HepG2 (cell line): ENCODE results near the gene DCP2.

ENCODE experiments used
- BCL6 ChIP-seq: IDR thresholded peaks from 2 replicates; pipeline ENCODE4 v1.6.1; 2016; ENCODE audit warnings: missing genetic modification reagents, missing compliant biosample characterization
- CEBPB ChIP-seq: IDR thresholded peaks from 2 replicates; pipeline ENCODE4 v1.6.1; 2011; ENCODE audit warnings: low read depth, low read length, improper control_type of control experiment, borderline replicate concordance
- CSRNP1 ChIP-seq: sonication (generic); formaldehyde crosslinking; IDR thresholded peaks from 2 replicates; pipeline ENCODE4 v1.8.1; 2023; ENCODE audit warnings: mild to moderate bottlenecking, missing genetic modification reagents
- CTCF ChIP-seq: sonication (generic); formaldehyde crosslinking; IDR thresholded peaks from 2 replicates; pipeline ENCODE4 v1.5.0; 2020; ENCODE audit warnings: mild to moderate bottlenecking, missing genetic modification reagents, moderate library complexity
- KLF9 ChIP-seq: IDR thresholded peaks from 2 replicates; pipeline ENCODE4 v1.6.1; 2016; ENCODE audit warnings: low read depth
- MXD1 ChIP-seq: sonication (generic); formaldehyde crosslinking; IDR thresholded peaks from 2 replicates; pipeline ENCODE4 v1.4.0; 2020; ENCODE audit warnings: mild to moderate bottlenecking, missing genetic modification reagents
- NCOA2 ChIP-seq: sonication (generic); formaldehyde crosslinking; IDR thresholded peaks from 2 replicates; pipeline ENCODE4 v1.8.0; 2022; ENCODE audit warnings: inconsistent platforms
- PHF21A ChIP-seq: sonication (generic); formaldehyde crosslinking; IDR thresholded peaks from 2 replicates; pipeline ENCODE4 v1.5.0; 2020; ENCODE audit warnings: mild to moderate bottlenecking, missing genetic modification reagents
- POLR2AphosphoS5 ChIP-seq: IDR thresholded peaks from 2 replicates; pipeline ENCODE4 v1.6.1; 2012; ENCODE audit warnings: low read depth, low read length
- SMARCC2 ChIP-seq: fragments of 450-650 bp; IDR thresholded peaks from 2 replicates; pipeline ENCODE4 v1.6.1; 2017; ENCODE audit warnings: antibody characterized with exemption, mild to moderate bottlenecking
- U2AF2 ChIP-seq: fragments of 200-400 bp; formaldehyde crosslinking; IDR thresholded peaks from 2 replicates; pipeline ENCODE4 v1.6.1; 2017; ENCODE audit warnings: low read depth, mild to moderate bottlenecking, low read length
- ZBTB39 ChIP-seq: sonication (generic); formaldehyde crosslinking; IDR thresholded peaks from 2 replicates; pipeline ENCODE4 v1.5.0; 2020; ENCODE audit warnings: missing genetic modification reagents

- no peak for TF ChIP-seq POLR2AphosphoS5
- TF ChIP-seq BCL6 (CRISPR knock-in tag) = no peak
- no peak for TF ChIP-seq NCOA2 (CRISPR knock-in tag)
- TF ChIP-seq CTCF (CRISPR knock-in tag) = no peak
- TF ChIP-seq MXD1 (CRISPR knock-in tag) = no peak
- no peak for TF ChIP-seq SMARCC2
- no peak for TF ChIP-seq U2AF2
- no peak for TF ChIP-seq CSRNP1 (CRISPR knock-in tag)
- no peak for TF ChIP-seq CEBPB
- no peak for TF ChIP-seq ZBTB39 (CRISPR knock-in tag)
- TF ChIP-seq PHF21A (CRISPR knock-in tag) = no peak
- no peak for TF ChIP-seq KLF9 (CRISPR knock-in tag)
Observed at GRCh38 chr5:112983363-112983762, 6.8 kb downstream of the DCP2 start.
